H1 (cell line): Measurements from ENCODE around the gene OR11L1. TPM values are rescaled to one million over a fixed set of nuclear protein-coding genes. Genes with fewer than 3 reads are reported as not detected.

Experiments
- polyA plus RNA-seq, 7 experiments: library from polyadenylated mRNA; depleted of rRNA in 3 of 7; stranded (reverse) in 5 of 7; unstranded in 2 of 7; fragments of >200 nt in 5 of 7; fragments of 200-250 nt in 2 of 7; gene quantifications; 1 replicate in 5 of 7; 2 replicates in 1 of 7; 4 replicates in 1 of 7; pipeline versions ENCODE4 v1.2.1 to v1.2.3, GENCODE V29; 2011 to 2013; ENCODE audit warnings: missing spikeins in 2 of 7, mixed read lengths in 2 of 7
- total RNA-seq: library from RNA; stranded (reverse); fragmentation: NEBNext Ultra II Directional; extraction: Animal tissue kit (Norgen Biotek cat#: 25700); gene quantifications from 2 replicates; pipeline ENCODE4 v1.2.1, GENCODE V29; 2021

OR11L1 gene
- total and polyA plus RNA-seq, 2 of the 8 experiments (the other 6 are each of a cell fraction or from before 2014, with no cell fraction given) = not detected

Other genes starting within 250 kb of the OR11L1 start
- gene OR2G3, start 236.3 kb downstream of the OR11L1 start, total RNA-seq = not detected in 2 replicates
- not detected in 2 replicates for gene OR2G3, start 236.3 kb downstream of the OR11L1 start, polyA plus RNA-seq (2011; rRNA removed)
- not detected in 2 replicates for gene OR13G1, start 162.2 kb downstream of the OR11L1 start, total RNA-seq
- not detected in 2 replicates for gene OR13G1, start 162.2 kb downstream of the OR11L1 start, polyA plus RNA-seq (2011; rRNA removed)
- gene OR6F1, start 125.2 kb downstream of the OR11L1 start, total RNA-seq = not detected in 2 replicates
- gene OR6F1, start 125.2 kb downstream of the OR11L1 start, polyA plus RNA-seq (2011; rRNA removed) = not detected in 2 replicates
- gene OR14K1, start 103.3 kb downstream of the OR11L1 start, total RNA-seq = not detected in 2 replicates
- not detected in 2 replicates for gene OR14K1, start 103.3 kb downstream of the OR11L1 start, polyA plus RNA-seq (2011; rRNA removed)
- gene OR14A2, start 93.8 kb downstream of the OR11L1 start, total RNA-seq = not detected in 2 replicates
- gene OR14A2, start 93.8 kb downstream of the OR11L1 start, polyA plus RNA-seq (2011; rRNA removed) = not detected in 2 replicates
- gene OR1C1, start 81.3 kb downstream of the OR11L1 start, total RNA-seq = not detected in 2 replicates
- not detected in 2 replicates for gene OR1C1, start 81.3 kb downstream of the OR11L1 start, polyA plus RNA-seq (2011; rRNA removed)
- gene OR14A16, start 17.8 kb downstream of the OR11L1 start, total RNA-seq = not detected in 2 replicates
- gene OR14A16, start 17.8 kb downstream of the OR11L1 start, polyA plus RNA-seq (2011; rRNA removed) = not detected in 2 replicates
- gene TRIM58, start 15.3 kb upstream of the OR11L1 start, total RNA-seq = 2.1 and 2.8 TPM in 2 replicates
- not detected in 2 replicates for gene TRIM58, start 15.3 kb upstream of the OR11L1 start, polyA plus RNA-seq (2011; rRNA removed)
- gene OR2W3, start 53.7 kb upstream of the OR11L1 start, total RNA-seq = 0.82 and 1.1 TPM in 2 replicates
- gene OR2W3, start 53.7 kb upstream of the OR11L1 start, polyA plus RNA-seq (2011; rRNA removed) = 0.08 and 0.12 TPM in 2 replicates
- gene OR2T8, start 78.4 kb upstream of the OR11L1 start, total RNA-seq = not detected in 2 replicates
- not detected in 2 replicates for gene OR2T8, start 78.4 kb upstream of the OR11L1 start, polyA plus RNA-seq (2011; rRNA removed)
- gene OR2AJ1, start 83.0 kb upstream of the OR11L1 start, total RNA-seq = not detected in 2 replicates
- not detected in 2 replicates for gene OR2AJ1, start 83.0 kb upstream of the OR11L1 start, polyA plus RNA-seq (2011; rRNA removed)
- not detected in 2 replicates for gene OR2L8, start 107.0 kb upstream of the OR11L1 start, total RNA-seq
- not detected in 2 replicates for gene OR2L8, start 107.0 kb upstream of the OR11L1 start, polyA plus RNA-seq (2011; rRNA removed)
- gene OR2AK2, start 123.3 kb upstream of the OR11L1 start, total RNA-seq = not detected in 2 replicates
- gene OR2AK2, start 123.3 kb upstream of the OR11L1 start, polyA plus RNA-seq (2011; rRNA removed) = not detected in 2 replicates
- gene OR2L5, start 171.8 kb upstream of the OR11L1 start, total RNA-seq = not detected in 2 replicates
- gene OR2L5, start 171.8 kb upstream of the OR11L1 start, polyA plus RNA-seq (2011; rRNA removed) = not detected in 2 replicates
- gene OR2L2, start 188.2 kb upstream of the OR11L1 start, total RNA-seq = 0.10 TPM in 1 of 2 replicates, not detected in the other
- not detected in 2 replicates for gene OR2L2, start 188.2 kb upstream of the OR11L1 start, polyA plus RNA-seq (2011; rRNA removed)
- gene OR2L3, start 204.9 kb upstream of the OR11L1 start, total RNA-seq = not detected in 2 replicates
- gene OR2L3, start 204.9 kb upstream of the OR11L1 start, polyA plus RNA-seq (2011; rRNA removed) = not detected in 2 replicates